GM19468 (cell line): ENCODE measurements around the gene NAA40.
"Not testable (repeated sequence)": the region's sequence is repeated elsewhere in the genome, so short reads cannot be mapped to it uniquely, and the experiment has no call there.

ENCODE experiments used
- ATAC-seq: cut with Tn5 transposase; IDR thresholded peaks from one replicate; pipeline ENCODE4 v1.9.1; 2021; ENCODE audit warnings: mild to moderate bottlenecking, moderate library complexity, moderate number of reproducible peaks; ENCODE audit not compliant: unreplicated experiment; ENCODE audit errors: extremely low read depth

NAA40 gene

GRCh38 chr11:63933459-63933858, 5.3 kb upstream of the NAA40 start:
- ATAC-seq: no peak

GRCh38 chr11:63937713-63938478, 906 bp upstream of the NAA40 start:
- ATAC-seq: no peak

GRCh38 chr11:63939397-63939891, 642 bp downstream of the NAA40 start:
- ATAC-seq: no peak

GRCh38 chr11:63940786-63941185, 2.0 kb downstream of the NAA40 start:
- no peak for ATAC-seq

GRCh38 chr11:63941901-63942300, 3.1 kb downstream of the NAA40 start:
- ATAC-seq: no peak

GRCh38 chr11:63942803-63943202, 4.0 kb downstream of the NAA40 start:
- ATAC-seq: no peak

- ATAC-seq: no peak
Observed at GRCh38 chr11:63944987-63945386, 6.2 kb downstream of the NAA40 start.

GRCh38 chr11:63945477-63946163, 6.8 kb downstream of the NAA40 start:
- ATAC-seq: no peak

GRCh38 chr11:63951779-63952536, 13.2 kb downstream of the NAA40 start:
- no peak for ATAC-seq

GRCh38 chr11:63952570-63952969, 13.8 kb downstream of the NAA40 start:
- no peak for ATAC-seq

- no peak for ATAC-seq
Observed at GRCh38 chr11:63958008-63958407, 19.2 kb downstream of the NAA40 start.

- ATAC-seq: no peak
Observed at GRCh38 chr11:63961608-63962412, 23.0 kb downstream of the NAA40 start.

- ATAC-seq: not testable (repeated sequence)
Observed at GRCh38 chr11:63963895-63964294, 25.1 kb downstream of the NAA40 start.

- ATAC-seq: no peak
Observed at GRCh38 chr11:63966444-63966843, 27.6 kb downstream of the NAA40 start.

GRCh38 chr11:63969461-63969860, 30.7 kb downstream of the NAA40 start:
- ATAC-seq: no peak

- ATAC-seq: no peak
Observed at GRCh38 chr11:63970902-63971301, 32.1 kb downstream of the NAA40 start.

- ATAC-seq: not testable (repeated sequence)
Observed at GRCh38 chr11:63973912-63974258, 35.1 kb downstream of the NAA40 start.

- peak; percentile 91 for ATAC-seq
Observed at GRCh38 chr11:63974259-63975143, 35.7 kb downstream of the NAA40 start, which contains the start of gene COX8A. Gene COX8A (plus strand): TSS chr11:63974620. CDS start chr11:63974681, 61 bp downstream.
